HL-60/S4 treated with retinoic acid at 250 ng/mL for 4 days and 3 days (cell line): Measurements from ENCODE around the gene MUC3A.
"Not testable (repeated sequence)": the region's sequence is repeated elsewhere in the genome, so short reads cannot be mapped to it uniquely, and the experiment has no call there.

Source experiments
- in situ Hi-C: fragments of 300-500 bp; cut with MboI; formaldehyde crosslinking; loops from 2 replicates; pipeline ENCODE4 v1.7.0; 2022; ENCODE audit warnings: low sequenced_read_pairs

Gene MUC3A

DNA sequence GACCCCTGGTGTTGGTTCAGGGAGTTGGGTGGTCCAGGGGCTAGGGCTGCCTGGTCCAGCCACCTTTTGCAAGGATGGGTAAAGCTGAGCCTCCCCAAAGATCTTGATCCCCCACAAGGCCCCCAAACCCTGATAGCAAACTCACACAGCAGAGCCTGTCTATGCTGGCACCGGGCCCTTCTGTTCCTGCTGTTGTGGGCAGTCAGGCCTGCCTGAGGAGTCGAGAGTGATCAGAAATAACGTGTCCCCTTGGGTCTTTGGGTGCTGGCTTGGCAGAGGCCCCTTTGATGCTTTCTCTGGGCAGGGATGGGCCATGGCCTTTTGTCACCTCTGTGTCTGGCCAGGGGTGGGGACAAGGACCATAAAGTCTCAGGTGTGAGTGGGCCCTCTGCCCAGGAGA lies 19.3 kb downstream of the MUC3A start:
- in situ Hi-C loops, result no loop called here

- in situ Hi-C loops, result no loop called here
Observed at GRCh38 chr7:100969066-100969615, 19.8 kb downstream of the MUC3A start, which contains the start of gene MUC12. Gene MUC12, plus strand, starts transcription at chr7:100969565. Its CDS starts 58 bp downstream, at chr7:100969623.

GRCh38 chr7:100971111-100972001 lies 22.0 kb downstream of the MUC3A start:
- in situ Hi-C loops, result no loop called here

- in situ Hi-C loops, result no loop called here
Observed at GRCh38 chr7:100972002-100972347, 22.6 kb downstream of the MUC3A start.

GRCh38 chr7:100974021-100974420 lies 24.7 kb downstream of the MUC3A start:
- in situ Hi-C loops, result no loop called here

- in situ Hi-C loops, result no loop called here
Observed at GRCh38 chr7:100975371-100975821, 26.1 kb downstream of the MUC3A start.

DNA sequence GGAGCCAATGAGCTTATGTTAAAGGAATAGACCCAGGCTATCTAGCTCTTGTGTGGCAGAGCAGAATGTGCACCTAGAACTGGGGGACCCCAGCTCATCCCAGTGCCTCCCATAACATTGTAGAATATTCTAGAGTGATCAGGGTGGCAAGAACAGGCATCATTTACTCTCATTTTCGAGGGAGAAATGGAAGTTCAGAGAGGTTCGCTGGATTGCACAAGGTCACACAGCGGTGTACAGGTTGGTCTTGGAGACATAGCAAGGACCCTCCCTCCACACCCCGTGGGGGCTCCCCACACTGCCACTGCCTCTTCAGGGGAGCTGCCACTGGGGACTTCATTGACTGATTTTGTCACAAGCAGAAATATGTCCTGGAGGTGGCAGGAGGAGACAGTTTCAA lies 29.0 kb downstream of the MUC3A start:
- in situ Hi-C loops, result no loop called here

DNA sequence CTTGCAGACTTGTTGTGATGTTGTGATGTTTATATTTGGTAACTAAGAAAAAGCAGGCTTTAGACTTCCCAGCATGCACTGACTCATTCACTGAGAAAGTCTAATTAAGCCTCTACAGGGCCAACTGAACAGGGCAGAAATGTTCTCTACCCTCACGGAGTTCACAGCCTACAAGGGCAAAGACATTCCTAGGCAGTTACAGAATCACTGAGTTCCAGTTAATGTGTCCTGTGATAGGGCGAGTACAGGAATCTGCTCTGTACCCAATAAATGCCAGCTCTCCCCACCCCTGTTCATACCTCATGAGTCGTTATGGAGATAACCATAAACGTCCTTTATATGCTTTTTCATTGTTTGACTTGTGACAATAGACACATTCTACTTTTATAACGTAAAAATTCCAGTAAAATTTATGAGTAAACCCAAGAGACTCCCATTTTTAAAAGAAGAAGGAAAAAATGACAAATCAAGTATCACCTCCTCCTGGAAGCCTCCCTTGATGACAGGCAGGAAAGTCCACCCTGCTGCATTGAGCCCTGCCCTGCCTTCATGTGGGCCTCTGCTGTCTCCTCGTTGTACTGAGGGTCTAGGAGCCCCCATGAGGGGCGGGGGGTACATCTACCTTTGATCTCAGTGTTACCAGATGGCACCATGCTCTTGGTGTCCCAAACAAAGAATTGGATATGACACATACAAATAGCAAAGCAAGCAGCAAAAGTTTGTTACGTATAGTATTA lies 34.3 kb downstream of the MUC3A start:
- in situ Hi-C loops, result no loop called here

- in situ Hi-C loops, result not testable (repeated sequence)
Observed at GRCh38 chr7:100984241-100984918, 35.0 kb downstream of the MUC3A start.

DNA sequence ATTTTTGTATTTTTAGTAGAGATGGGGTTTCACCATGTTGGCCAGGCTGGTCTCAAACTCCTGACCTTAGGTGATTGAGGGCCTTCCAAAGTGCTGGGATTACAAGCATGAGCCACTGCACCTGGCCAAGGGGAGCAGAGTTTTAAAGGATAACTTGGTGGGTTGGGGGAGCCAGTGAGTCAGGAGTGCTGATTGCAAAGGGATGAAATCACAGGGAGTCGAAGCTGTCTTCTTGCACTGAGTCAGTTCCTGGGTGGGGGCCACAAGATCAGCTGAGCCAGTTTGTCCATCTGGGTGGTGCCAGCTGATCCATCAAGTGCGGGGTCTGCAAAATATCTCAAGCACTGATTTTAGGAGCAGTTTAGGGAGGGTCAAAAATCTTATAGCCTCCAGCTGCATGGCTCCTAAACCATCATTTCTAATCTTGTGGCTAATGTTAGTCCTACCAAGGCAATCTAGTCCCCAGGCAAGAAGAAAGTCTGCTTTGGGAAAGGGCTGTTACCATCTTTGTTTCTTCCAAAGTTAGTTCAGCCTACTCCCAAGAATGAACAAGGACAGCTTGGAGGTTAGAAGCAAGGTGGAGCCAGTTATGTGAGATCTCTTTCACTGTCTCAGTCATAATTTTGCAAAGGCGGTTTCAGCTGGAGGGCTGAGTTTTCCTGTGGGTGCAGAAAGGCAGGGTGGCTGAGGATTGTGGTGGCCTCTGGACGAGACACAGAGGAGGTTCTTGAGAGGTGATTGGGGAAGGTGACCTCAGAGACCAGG lies 35.9 kb downstream of the MUC3A start:
- in situ Hi-C loops, result not testable (repeated sequence)

DNA sequence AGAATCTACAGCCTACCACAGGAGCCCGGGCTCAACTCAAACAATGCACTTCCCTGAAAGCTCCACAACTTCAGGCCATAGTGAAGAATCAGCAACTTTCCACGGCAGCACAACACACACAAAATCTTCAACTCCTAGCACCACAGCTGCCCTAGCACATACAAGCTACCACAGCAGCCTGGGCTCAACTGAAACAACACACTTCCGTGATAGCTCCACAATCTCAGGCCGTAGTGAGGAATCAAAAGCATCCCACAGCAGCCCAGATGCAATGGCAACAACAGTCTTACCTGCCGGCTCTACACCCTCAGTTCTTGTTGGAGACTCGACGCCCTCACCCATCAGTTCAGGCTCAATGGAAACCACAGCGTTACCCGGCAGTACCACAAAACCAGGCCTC lies 42.3 kb downstream of the MUC3A start:
- in situ Hi-C loops, result no loop called here

- in situ Hi-C loops, result not testable (repeated sequence)
Observed at GRCh38 chr7:100992280-100992679, 42.9 kb downstream of the MUC3A start.

DNA sequence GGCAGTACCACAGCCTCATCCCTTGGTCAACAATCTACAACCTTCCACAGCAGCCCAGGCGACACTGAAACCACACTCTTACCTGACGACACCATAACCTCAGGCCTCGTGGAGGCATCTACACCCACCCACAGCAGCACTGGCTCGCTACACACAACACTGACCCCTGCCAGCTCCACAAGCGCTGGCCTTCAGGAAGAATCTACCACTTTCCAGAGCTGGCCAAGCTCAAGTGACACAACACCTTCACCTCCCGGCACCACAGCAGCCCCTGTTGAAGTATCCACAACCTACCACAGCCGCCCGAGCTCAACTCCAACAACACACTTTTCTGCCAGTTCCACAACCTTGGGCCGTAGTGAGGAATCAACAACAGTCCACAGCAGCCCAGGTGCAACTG lies 45.3 kb downstream of the MUC3A start:
- in situ Hi-C loops, result not testable (repeated sequence)

DNA sequence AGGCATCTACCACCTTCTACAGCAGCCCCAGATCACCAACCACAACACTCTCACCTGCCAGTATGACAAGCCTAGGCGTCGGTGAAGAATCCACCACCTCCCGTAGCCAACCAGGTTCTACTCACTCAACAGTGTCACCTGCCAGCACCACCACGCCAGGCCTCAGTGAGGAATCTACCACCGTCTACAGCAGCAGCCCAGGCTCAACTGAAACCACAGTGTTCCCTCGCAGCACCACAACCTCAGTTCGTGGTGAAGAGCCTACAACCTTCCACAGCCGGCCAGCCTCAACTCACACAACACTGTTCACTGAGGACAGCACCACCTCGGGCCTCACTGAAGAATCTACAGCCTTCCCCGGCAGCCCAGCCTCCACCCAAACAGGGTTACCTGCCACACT lies 49.2 kb downstream of the MUC3A start:
- in situ Hi-C loops, result not testable (repeated sequence)

- in situ Hi-C loops, result not testable (repeated sequence)
Observed at GRCh38 chr7:100999334-100999733, 50.0 kb downstream of the MUC3A start.

- in situ Hi-C loops, result not testable (repeated sequence)
Observed at GRCh38 chr7:101000025-101000424, 50.7 kb downstream of the MUC3A start.

- in situ Hi-C loops, result not testable (repeated sequence)
Observed at GRCh38 chr7:101002333-101002732, 53.0 kb downstream of the MUC3A start.

DNA sequence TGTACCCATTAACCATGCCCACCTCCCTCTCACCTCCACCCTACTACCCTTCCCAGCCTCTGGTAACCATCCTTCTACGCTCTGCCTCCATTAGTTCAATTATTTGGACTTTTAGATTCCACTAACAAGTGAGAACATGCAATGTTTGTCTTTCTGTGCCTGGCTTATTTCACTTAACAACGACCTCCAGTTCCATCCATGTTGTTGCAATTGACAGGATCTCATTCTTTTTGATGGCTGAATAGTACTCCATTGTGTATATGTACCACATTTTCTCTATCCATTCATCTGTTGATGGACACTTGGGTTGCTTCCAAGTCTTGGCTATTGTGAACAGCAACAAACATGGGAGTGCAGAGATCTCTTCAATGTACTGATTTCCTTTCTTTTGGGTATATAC lies 58.0 kb downstream of the MUC3A start:
- in situ Hi-C loops, result not testable (repeated sequence)

DNA sequence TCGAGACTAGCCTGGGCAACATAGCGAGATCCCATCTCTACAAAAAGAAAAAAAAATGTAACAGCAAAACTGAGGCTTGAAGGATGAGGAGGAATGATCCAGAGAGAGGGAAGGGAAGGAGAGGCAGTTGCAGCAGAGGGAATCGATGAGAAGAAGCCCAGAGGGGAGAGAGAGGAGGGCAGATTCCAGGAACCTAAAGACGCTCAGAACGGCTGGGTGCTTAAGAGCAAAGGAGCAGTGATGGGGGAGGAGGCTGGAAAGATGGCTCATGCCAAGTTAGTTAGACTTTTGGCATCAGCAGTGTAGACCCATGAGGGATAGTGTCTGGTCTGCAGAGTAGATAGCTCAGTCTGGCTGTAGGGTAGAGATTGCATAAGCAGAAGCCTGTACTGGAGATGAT lies 60.3 kb downstream of the MUC3A start:
- in situ Hi-C loops, result no loop called here

DNA sequence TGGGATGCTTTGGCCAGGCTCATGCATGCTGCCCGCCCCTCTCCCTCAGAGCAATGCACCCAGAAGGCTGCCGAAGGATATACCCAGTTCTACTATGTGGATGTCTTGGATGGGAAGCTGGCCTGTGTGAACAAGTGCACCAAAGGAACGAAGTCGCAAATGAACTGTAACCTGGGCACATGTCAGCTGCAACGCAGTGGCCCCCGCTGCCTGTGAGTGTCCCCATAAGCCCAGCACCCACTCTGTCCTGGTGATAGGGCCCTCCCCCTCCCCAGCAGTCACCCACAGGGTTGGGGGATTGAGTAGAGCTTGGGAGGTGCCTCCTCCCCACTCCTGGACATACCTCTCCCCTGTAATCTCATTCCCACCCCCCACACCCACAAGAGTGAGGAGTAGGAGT lies 63.6 kb downstream of the MUC3A start:
- in situ Hi-C loops, result no loop called here
